Immature natural killer cell (primary cell): Measurements from ENCODE around the gene ATE1. TPM values are rescaled to one million over a fixed set of nuclear protein-coding genes. Genes with fewer than 3 reads are reported as not detected.
"Not testable (repeated sequence)": the region's sequence is repeated elsewhere in the genome, so short reads cannot be mapped to it uniquely, and the experiment has no call there.

Experiments used
- DNase-seq, 3 donors: peaks; one replicate each; pipeline ENCODE4 v3.0.0; 2022; ENCODE audit warnings: mixed read lengths in 1 of 3
- H3K27ac Mint-ChIP-seq, 6 donors: one replicate each; pipeline ENCODE4 v1.8.0; 2020; ENCODE audit warnings: mixed read lengths in 6 of 6, mild to moderate bottlenecking in 5 of 6, inconsistent platforms in 4 of 6, moderate library complexity in 3 of 6
- H3K27me3 Mint-ChIP-seq, 3 donors: one replicate each; pipeline ENCODE4 v1.8.0; 2020 to 2021; ENCODE audit warnings: low read depth in 3 of 3, mild to moderate bottlenecking in 3 of 3, mixed read lengths in 3 of 3, moderate library complexity in 3 of 3, inconsistent platforms in 1 of 3
- H3K36me3 Mint-ChIP-seq, 3 donors: one replicate each; pipeline ENCODE4 v1.8.0; 2020; ENCODE audit warnings: mixed read lengths in 3 of 3, inconsistent platforms in 2 of 3, mild to moderate bottlenecking in 2 of 3
- H3K4me1 Mint-ChIP-seq, 2 donors: one replicate each; pipeline ENCODE4 v1.8.0; 2020; ENCODE audit warnings: inconsistent platforms in 2 of 2, mild to moderate bottlenecking in 2 of 2, mixed read lengths in 2 of 2, moderate library complexity in 1 of 2
- H3K4me3 Mint-ChIP-seq, 5 donors: one replicate each; pipeline ENCODE4 v1.8.0; 2020; ENCODE audit warnings: mild to moderate bottlenecking in 5 of 5, mixed read lengths in 5 of 5, inconsistent platforms in 3 of 5, moderate library complexity in 3 of 5
- H3K9me3 Mint-ChIP-seq, 6 donors: one replicate each; pipeline ENCODE4 v1.8.0; 2020; ENCODE audit warnings: mild to moderate bottlenecking in 6 of 6, mixed read lengths in 6 of 6, inconsistent platforms in 4 of 6, moderate library complexity in 3 of 6
- polyA plus RNA-seq, 3 donors: library from polyadenylated mRNA; unstranded; fragments of 300-500 nt; fragmentation: Illumina TruSeq; gene quantifications; one replicate each; pipeline ENCODE4 v1.2.3, GENCODE V29; 2021

The ATE1 gene
- polyA plus RNA-seq, 3 donors from 2014 or later: 16.9 to 34.5 (median 32.9) TPM

GRCh38 chr10:121921238-121921931 is 6.4 kb downstream of the ATE1 start:
- no peaks in the 10 kb centered on the region for H3K9me3 Mint-ChIP-seq
- H3K36me3 Mint-ChIP-seq: peaks cover 14 to 15% (median 15%) of the 10 kb centered on the region in 3 donors
- peaks cover 0 to 1% (median 0%) of the 10 kb centered on the region in 3 donors for H3K27me3 Mint-ChIP-seq
- no peak overlapping the region for H3K4me3 Mint-ChIP-seq
- no peak overlapping the region for H3K27ac Mint-ChIP-seq
- H3K4me1 Mint-ChIP-seq: peaks cover 8 to 23% of the 10 kb centered on the region in 2 donors
- DNase-seq: no peak

DNA sequence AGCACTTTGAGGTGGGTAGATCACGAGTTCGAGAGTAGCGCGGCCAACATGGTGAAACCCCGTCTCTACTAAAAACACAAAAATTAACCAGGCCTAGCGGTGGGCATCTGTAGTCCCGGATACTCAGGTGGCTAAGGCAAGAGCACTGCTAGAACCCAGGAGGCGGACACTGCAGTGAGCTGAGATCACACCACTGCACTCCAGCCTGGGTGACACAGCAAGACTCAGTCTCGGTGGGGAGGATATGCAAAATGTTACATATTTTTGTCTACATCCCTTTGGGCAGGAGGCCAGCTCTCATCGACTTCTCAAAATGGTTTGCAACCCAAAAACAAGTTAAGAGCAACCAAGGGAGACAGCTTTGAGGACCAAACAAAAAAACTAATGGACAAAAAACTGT is 8.2 kb downstream of the ATE1 start:
- H3K9me3 Mint-ChIP-seq: no peaks in the 10 kb centered on the region
- no peak for DNase-seq
- peaks cover 3 to 16% of the 10 kb centered on the region in 2 donors for H3K4me1 Mint-ChIP-seq
- peaks cover 15 to 16% (median 15%) of the 10 kb centered on the region in 3 donors for H3K36me3 Mint-ChIP-seq
- peak overlapping the region in 1 of 6 donors; percentile 40 for H3K27ac Mint-ChIP-seq
- H3K27me3 Mint-ChIP-seq: no peaks in the 10 kb centered on the region
- no peak overlapping the region for H3K4me3 Mint-ChIP-seq

GRCh38 chr10:121918800-121919199 is 9.0 kb downstream of the ATE1 start:
- Mint-ChIP-seq H3K36me3 (peaks cover 15 to 16% (median 15%) of the 10 kb centered on the region in 3 donors), H3K4me1 (peaks cover 3 to 19% of the 10 kb centered on the region in 2 donors)
- not testable (repeated sequence) for H3K4me3 Mint-ChIP-seq, DNase-seq, H3K9me3 Mint-ChIP-seq, H3K27me3 Mint-ChIP-seq, H3K27ac Mint-ChIP-seq

DNA sequence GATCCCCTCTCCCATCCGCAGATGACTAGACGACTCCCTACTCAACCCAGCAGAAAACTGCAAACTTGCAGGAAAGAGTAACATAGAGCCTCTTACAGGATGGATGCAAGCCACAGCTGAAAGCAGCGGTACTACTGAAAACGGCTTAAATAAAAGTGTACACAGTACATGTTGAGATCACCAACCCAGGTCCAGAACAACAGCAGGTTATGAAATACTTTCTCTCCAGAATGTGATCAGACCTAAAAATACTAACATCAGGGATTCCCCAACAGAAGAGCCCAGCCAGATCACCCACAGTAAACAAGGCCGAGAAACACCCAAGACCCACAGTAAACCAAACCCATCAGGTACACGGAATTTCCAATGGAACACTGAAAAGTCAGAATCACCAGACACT is 13.2 kb downstream of the ATE1 start:
- Mint-ChIP-seq H3K4me3 (no peak overlapping the region), H3K4me1 (peaks cover 3 to 10% of the 10 kb centered on the region in 2 donors), H3K27ac (no peak overlapping the region), H3K36me3 (peaks cover 8 to 15% (median 12%) of the 10 kb centered on the region in 3 donors), H3K9me3 (no peaks in the 10 kb centered on the region), H3K27me3 (no peaks in the 10 kb centered on the region)
- no peak for DNase-seq

GRCh38 chr10:121911421-121911697 is 16.5 kb downstream of the ATE1 start:
- Mint-ChIP-seq H3K4me1 (peaks cover 0 to 10% of the 10 kb centered on the region in 2 donors), H3K4me3 (no peak overlapping the region), H3K27ac (no peak overlapping the region), H3K27me3 (no peaks in the 10 kb centered on the region), H3K9me3 (no peaks in the 10 kb centered on the region), H3K36me3 (peaks cover 4 to 18% (median 8%) of the 10 kb centered on the region in 3 donors)
- DNase-seq: no peak

GRCh38 chr10:121910673-121911420 is 17.0 kb downstream of the ATE1 start:
- Mint-ChIP-seq H3K9me3 (no peaks in the 10 kb centered on the region), H3K27ac (peak overlapping the region in 2 of 6 donors; percentile 63 to 69), H3K27me3 (no peaks in the 10 kb centered on the region), H3K4me1 (peaks cover 0 to 10% of the 10 kb centered on the region in 2 donors), H3K36me3 (peaks cover 4 to 18% (median 8%) of the 10 kb centered on the region in 3 donors), H3K4me3 (no peak overlapping the region)
- DNase-seq: no peak

DNA sequence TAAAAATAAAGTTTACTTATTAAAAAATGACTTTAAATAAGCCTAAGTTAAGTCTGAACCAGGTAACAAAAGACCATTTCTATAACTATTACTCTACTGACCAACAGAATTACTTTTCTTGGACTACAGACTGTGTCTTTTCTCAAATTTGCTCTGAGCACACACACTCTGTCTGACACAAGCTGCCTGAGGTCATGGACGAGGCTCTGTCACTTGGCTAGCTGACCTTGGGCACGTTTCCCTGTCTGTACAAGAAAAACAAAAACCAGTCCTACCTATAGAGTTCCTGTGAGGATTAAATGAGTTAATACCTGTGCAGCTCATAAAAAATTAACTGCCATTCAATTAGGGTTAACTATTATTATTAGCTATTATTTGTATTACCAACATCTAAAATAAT is 22.9 kb downstream of the ATE1 start:
- Mint-ChIP-seq H3K9me3 (no peaks in the 10 kb centered on the region), H3K4me3 (no peak overlapping the region), H3K36me3 (peaks cover 0 to 26% (median 4%) of the 10 kb centered on the region in 3 donors), H3K27ac (no peak overlapping the region), H3K27me3 (no peaks in the 10 kb centered on the region), H3K4me1 (peaks cover 2 to 5% of the 10 kb centered on the region in 2 donors)
- DNase-seq: no peak

GRCh38 chr10:121900443-121901174 is 27.2 kb downstream of the ATE1 start:
- Mint-ChIP-seq H3K4me1 (peaks cover 2 to 5% of the 10 kb centered on the region in 2 donors), H3K4me3 (no peak overlapping the region), H3K36me3 (peaks cover 8 to 34% (median 10%) of the 10 kb centered on the region in 3 donors), H3K9me3 (no peaks in the 10 kb centered on the region), H3K27ac (peak overlapping the region in 1 of 6 donors; percentile 12), H3K27me3 (no peaks in the 10 kb centered on the region)
- peak; percentile 12 to 37 (median 28) for DNase-seq

DNA sequence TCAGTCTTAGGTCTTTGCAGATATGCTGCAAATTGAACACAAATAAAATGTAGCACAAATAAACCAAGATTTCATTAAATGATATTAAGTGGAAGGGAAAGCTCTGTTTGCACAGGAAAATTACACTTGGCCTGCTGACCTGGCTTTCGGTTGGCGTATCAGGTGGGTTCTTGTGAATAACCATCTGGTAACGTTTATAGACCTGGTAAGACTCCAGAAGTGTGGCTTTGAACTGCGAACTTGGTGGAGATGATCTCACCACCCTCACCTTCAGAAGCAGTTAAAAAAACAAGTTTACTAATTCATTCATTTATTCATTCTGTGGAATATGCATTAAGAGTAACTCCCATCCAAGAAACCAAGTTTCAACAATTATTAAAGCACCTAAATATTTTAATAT is 28.1 kb downstream of the ATE1 start:
- no peak overlapping the region for H3K4me3 Mint-ChIP-seq
- H3K27me3 Mint-ChIP-seq: no peaks in the 10 kb centered on the region
- H3K4me1 Mint-ChIP-seq: peaks cover 2 to 5% of the 10 kb centered on the region in 2 donors
- DNase-seq: no peak
- no peaks in the 10 kb centered on the region for H3K9me3 Mint-ChIP-seq
- H3K36me3 Mint-ChIP-seq: peaks cover 8 to 30% (median 14%) of the 10 kb centered on the region in 3 donors
- no peak overlapping the region for H3K27ac Mint-ChIP-seq

DNA sequence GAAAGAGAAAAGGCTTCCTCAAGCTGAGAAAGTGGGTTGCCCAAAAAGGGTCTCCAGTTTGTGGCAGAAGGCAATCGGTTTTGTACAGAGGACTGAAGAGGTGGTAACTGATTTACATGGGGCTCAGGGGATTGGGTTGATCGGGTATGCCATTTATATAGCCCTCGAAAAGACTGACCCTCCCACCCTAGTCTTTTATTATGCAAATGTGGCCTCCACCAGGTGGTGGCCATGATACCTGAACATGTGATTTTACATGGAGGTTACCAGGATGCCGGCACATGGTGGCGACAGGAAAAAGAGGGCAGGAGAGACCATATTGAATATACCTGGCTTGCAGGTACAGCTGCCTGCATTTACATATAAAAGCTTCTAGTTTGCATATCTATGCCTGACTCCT is 36.7 kb downstream of the ATE1 start:
- Mint-ChIP-seq H3K36me3 (peaks cover 5 to 10% (median 7%) of the 10 kb centered on the region in 3 donors), H3K27ac (peak overlapping the region in 1 of 6 donors; percentile 28), H3K4me3 (no peak overlapping the region), H3K4me1 (no peaks in the 10 kb centered on the region), H3K27me3 (no peaks in the 10 kb centered on the region), H3K9me3 (no peaks in the 10 kb centered on the region)
- no peak for DNase-seq

DNA sequence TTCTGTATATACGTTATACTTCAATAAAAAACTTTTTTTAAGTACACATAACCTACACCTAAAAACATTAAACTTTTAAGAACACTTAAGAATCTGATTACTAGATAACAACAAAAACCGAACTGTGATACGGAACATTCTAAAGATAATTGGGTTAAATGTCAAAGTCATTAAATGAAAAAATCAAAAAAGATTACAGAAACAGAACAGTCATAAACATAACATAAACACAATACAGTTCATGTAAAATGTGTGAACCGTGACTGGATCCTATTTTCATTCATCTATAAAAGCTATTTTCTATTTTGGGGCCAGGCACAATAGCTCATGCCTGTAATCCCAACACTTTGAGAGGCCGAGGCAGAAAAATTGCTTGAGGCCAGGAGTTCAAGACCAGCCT is 38.6 kb downstream of the ATE1 start:
- Mint-ChIP-seq H3K27me3 (no peaks in the 10 kb centered on the region), H3K9me3 (no peaks in the 10 kb centered on the region)

DNA sequence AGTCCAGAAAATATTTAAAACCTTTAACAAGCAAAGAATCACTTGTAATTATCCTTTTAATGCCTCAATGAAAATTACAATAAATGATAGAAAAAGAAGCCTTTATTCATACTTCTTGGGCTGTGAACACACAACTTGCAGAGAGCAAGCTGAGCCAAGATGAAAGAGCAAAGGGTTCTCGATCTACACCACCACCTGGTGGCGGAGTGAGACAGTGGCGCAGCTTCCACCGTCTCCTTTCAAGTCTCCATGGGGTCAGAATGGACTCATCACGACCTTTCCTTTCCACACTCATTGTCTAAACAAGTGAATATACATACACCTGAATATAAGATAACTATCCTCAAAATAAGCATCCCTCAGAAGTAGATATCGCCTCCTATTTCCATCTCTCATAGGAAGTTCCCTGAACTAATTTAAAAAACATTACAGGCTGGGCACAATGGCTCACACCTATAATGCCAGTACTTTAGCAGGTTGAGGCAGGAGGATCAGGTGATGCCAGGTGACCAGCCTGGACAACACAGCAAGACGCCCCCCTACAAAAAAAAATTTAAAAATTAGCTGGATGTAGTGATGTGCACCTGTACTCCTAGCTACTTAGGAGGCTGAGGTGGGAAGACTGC is 40.7 kb downstream of the ATE1 start:
- Mint-ChIP-seq H3K4me1 (no peaks in the 10 kb centered on the region), H3K4me3 (no peak overlapping the region), H3K27ac (peak overlapping the region in 1 of 6 donors; percentile 32), H3K9me3 (no peaks in the 10 kb centered on the region), H3K36me3 (peaks cover 3 to 6% (median 5%) of the 10 kb centered on the region in 3 donors), H3K27me3 (no peaks in the 10 kb centered on the region)
- peak in 2 of 3 donors; percentile 5 to 16 for DNase-seq

More for the DNA sequence above, 38.6 kb downstream of the ATE1 start:
- no peak for DNase-seq
- Mint-ChIP-seq H3K36me3 (peaks cover 5 to 8% (median 5%) of the 10 kb centered on the region in 3 donors), H3K4me3 (no peak overlapping the region), H3K27ac (no peak overlapping the region), H3K4me1 (no peaks in the 10 kb centered on the region)

- H3K9me3 Mint-ChIP-seq: no peaks in the 10 kb centered on the region
- no peak overlapping the region for H3K4me3 Mint-ChIP-seq
- H3K27me3 Mint-ChIP-seq: no peaks in the 10 kb centered on the region
- no peaks in the 10 kb centered on the region for H3K4me1 Mint-ChIP-seq
- H3K36me3 Mint-ChIP-seq: peaks cover 3 to 8% (median 6%) of the 10 kb centered on the region in 3 donors
- no peak for DNase-seq
- H3K27ac Mint-ChIP-seq: no peak overlapping the region
Observed at GRCh38 chr10:121886181-121886580, 41.6 kb downstream of the ATE1 start.
